Fibroblast of the aortic adventitia (primary cell): ENCODE measurements around the gene ABCB10. TPM values are rescaled to one million over a fixed set of nuclear protein-coding genes. Genes with fewer than 3 reads are reported as not detected.
A peak's percentile ranks its signal among the peaks of the same experiment; 100 is the strongest.
"Not testable (repeated sequence)": the region's sequence is repeated elsewhere in the genome, so short reads cannot be mapped to it uniquely, and the experiment has no call there.

Experiments used
- DNase-seq: peaks from one replicate; pipeline ENCODE4 v3.0.0-alpha.2; 2010; ENCODE audit warnings: low read depth
- H3K4me3 ChIP-seq: 2 replicates; pipeline ENCODE4 v1.5.1; 2011; ENCODE audit warnings: low read depth, mild to moderate bottlenecking, control low read depth, low read length, moderate library complexity
- total RNA-seq: library from RNA; depleted of rRNA; stranded (reverse); fragments of >200 nt; gene quantifications from 2 replicates; pipeline ENCODE4 v1.2.3, GENCODE V29; 2012; ENCODE audit warnings: low replicate concordance
- TF ChIP-seq, protein P1 (sequence below): IDR thresholded peaks from 2 replicates; pipeline ENCODE4 v1.5.1; 2011; ENCODE audit warnings: mild to moderate bottlenecking, low read length, control low read depth, inconsistent platforms; ENCODE audit not compliant: insufficient read depth

ABCB10 gene
- total RNA-seq, 1 donor, result 16.8 TPM

DNA sequence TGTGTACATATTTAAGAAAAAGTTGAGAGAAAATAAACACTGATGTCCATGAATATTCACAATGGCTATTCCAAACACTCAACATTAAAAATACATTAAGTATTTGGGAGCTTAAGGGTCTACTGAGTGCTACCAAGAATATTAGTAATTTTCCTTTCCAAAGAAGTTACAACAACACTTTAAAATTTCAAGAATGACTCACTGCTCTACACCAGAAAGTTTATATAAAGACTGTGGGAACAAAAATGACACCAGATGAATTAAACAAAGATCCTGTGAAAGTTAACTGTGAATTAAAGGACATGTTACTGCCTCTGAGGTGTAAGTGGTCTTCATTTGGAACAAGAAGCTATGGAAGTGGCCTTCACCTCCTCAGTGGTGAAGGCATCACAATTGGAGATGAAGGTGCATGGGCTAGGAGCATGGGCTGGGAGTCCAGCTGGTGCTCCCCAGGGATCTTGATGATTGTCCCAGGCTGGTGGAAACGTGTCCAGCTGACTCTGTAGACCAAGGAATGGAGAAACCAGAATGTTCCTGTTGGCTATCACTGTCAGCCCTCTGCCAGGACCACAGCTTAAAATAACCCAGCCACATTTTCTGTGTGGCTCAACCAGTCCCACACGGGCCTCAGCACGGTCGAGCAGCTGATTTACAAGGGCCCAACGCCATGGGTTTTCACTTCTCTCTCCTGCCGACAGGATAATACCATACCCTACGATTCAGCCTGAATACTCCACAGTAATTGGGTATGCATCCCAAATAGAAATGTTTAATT, 38.6 kb upstream of the ABCB10 start:
- no peak overlapping the region for H3K4me3 ChIP-seq
- TF ChIP-seq, protein P1, sequence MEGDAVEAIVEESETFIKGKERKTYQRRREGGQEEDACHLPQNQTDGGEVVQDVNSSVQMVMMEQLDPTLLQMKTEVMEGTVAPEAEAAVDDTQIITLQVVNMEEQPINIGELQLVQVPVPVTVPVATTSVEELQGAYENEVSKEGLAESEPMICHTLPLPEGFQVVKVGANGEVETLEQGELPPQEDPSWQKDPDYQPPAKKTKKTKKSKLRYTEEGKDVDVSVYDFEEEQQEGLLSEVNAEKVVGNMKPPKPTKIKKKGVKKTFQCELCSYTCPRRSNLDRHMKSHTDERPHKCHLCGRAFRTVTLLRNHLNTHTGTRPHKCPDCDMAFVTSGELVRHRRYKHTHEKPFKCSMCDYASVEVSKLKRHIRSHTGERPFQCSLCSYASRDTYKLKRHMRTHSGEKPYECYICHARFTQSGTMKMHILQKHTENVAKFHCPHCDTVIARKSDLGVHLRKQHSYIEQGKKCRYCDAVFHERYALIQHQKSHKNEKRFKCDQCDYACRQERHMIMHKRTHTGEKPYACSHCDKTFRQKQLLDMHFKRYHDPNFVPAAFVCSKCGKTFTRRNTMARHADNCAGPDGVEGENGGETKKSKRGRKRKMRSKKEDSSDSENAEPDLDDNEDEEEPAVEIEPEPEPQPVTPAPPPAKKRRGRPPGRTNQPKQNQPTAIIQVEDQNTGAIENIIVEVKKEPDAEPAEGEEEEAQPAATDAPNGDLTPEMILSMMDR, result peak; percentile 25
- peak; percentile 74 for DNase-seq

DNA sequence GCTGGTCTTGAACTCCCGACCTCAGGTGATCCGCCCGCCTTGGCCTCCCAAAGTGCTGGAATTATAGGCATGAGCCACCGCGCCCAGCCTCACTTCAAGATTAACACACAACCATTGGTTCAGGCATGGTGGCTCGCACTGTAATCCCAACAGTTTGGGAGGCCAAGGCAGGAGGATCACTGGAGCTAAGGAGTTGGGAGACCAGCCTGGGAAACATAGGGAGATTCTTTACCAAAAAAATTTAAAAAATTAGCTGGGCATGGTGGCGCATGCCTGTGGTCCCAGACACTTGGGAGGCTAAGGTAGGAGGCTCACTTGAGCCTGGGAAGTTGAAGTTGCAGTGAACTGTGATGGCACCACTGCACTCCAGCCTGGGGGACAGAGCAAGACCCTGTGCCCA, 37.4 kb upstream of the ABCB10 start:
- DNase-seq, H3K4me3 ChIP-seq: not testable (repeated sequence)

DNA sequence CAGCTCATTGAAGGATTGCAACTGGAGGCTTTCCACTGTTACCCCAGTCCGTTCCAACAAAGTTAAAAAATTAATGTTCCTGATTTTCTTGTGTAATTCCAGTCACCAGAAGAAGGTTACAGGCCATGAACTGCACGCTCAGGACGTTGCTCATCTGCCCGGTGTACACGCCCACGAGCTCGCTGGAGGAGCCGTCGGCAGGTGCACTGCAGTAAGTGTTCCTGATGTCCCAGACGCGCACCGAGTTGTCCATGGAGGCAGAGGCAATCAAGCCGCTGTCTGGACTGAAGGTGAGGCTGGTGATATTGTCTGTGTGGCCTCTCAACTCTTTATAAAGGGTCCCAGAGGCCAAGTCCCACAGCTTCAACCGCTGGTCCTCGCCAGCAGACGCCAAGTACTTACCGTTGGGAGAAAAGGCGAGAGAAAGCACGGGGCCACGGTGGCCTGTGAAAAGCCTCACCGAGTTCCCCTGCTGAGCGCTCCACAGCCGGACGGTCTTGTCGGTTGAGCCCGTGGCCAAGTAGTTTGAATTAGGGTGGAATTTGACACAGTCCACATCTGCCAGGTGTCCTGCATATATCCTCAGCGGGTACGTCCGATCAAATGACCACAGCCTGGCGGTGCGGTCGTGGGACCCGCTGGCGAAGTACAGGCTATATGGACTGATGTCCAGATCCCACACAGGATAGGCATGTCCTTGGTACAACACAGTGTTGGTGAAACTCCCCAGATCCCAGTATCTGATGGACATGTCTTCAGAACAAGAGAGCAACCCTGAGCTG, 35.9 kb upstream of the ABCB10 start:
- H3K4me3 ChIP-seq, result no peak overlapping the region
- TF ChIP-seq, protein P1, result no peak
- DNase-seq, result no peak

DNA sequence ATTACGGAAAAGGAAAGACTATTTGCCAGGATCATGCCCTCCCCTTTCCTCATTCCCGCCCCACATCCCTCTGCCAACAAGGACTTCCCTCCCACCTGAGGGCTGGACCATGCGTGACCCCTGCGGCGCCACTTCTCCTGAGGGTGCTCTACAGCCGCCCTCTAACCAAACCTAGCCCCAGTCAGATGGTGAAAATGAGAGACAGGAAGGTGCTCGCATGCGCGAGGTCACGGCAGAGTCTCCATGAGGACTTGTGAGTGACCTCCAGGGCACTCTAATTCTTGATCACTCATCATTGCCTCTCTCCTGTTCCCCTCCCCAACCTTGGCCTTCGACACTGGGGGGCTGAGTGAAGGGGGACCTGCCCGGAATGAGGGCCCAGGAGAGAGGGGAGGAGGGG, 35.3 kb upstream of the ABCB10 start:
- TF ChIP-seq, protein P1, result no peak
- DNase-seq, result no peak
- no peak overlapping the region for H3K4me3 ChIP-seq

DNA sequence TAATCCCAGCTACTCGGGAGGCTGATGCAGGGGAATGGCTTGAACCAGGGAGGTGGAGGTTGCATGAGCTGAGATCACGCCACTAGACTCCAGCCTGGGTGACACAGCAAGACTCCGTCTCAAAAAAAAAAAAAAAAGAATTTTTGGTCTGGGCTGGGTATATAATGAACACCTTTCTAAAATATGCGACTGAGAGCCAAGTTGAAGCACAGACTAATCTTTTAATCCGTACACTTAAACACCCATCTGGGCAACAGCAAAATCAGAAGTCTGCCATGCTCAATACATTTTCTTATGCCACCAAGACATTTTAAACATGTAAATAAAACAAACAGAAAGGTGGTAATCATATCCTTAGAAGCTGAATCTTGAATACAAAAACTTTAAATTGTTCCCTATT, 31.6 kb upstream of the ABCB10 start:
- DNase-seq, result no peak
- TF ChIP-seq, protein P1, result no peak
- no peak overlapping the region for H3K4me3 ChIP-seq

DNA sequence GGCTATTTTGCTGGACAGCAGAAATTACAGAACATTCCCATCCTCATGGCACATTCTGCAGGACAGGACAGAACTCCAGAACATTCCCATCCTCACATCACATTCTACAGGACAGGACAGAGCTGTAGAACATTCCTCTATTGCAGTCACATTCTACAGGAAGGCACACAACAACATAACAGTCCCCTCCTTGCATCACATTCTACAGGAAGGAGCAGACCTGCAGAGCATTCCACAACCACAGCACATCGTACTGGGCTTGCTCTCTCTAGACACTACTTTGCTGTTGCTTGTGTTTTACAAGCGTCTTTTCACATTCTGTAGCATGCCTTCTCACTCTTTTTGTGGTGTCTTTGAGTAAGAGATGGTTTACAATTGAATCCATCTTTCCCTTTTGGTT, 26.8 kb upstream of the ABCB10 start:
- DNase-seq, result no peak

DNA sequence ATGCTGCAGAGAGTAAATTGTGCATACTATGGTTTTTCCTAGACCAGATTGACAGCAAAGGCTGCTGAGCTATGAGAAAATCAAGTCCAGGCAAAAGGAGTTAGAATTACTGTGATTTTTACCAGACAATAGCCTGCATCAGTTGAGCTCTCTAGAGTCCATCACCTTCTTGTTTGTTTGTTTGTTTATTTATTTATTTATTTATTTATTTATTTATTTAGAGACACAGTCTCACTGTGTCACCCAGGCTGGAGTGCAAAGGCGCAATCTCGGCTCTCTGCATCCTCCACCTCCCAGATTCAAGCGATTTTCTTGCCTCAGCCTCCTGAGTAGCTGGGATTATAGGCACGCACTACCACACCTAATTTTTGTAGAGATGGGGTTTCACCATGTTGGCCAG, 24.2 kb upstream of the ABCB10 start:
- H3K4me3 ChIP-seq, result no peak overlapping the region
- no peak for DNase-seq
- TF ChIP-seq, protein P1, result no peak

More for the DNA sequence above, 26.8 kb upstream of the ABCB10 start:
- TF ChIP-seq, protein P1, result no peak
- H3K4me3 ChIP-seq, result no peak overlapping the region
